Stimulated activated CD4-positive, alpha-beta T cell treated with anti-CD3 and anti-CD28 coated beads, Interleukin-15, amount 100 ng/mL, for 48 hours (primary cell): ENCODE measurements around the gene AMDHD2.

Source experiments
- DNase-seq, 2 donors: peaks; one replicate each; pipeline ENCODE4 v3.0.0-alpha.2; 2020; ENCODE audit warnings: low read depth in 2 of 2

The AMDHD2 gene

DNA sequence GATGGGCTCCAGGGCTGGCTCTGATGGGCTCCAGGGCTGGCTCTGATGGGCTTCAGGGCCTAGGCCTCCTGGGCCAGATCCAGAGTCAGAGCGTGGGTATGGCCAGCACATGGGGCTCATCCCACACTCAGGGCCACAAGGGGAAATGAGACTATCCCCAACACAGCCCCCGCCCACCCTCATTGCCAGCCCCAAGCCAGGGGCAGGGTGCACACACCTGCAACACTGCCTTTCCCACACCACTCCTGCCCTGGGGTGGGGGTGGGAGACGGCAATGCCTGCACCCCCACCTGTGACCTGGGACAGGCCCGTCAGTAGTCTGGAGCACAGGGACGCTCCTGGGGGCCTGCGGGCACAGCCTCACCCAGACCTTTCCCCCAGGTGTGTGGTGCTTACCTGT lies 20.7 kb upstream of the AMDHD2 start:
- no peak for DNase-seq

GRCh38 chr16:2499890-2500429 lies 20.2 kb upstream of the AMDHD2 start:
- no peak for DNase-seq

DNA sequence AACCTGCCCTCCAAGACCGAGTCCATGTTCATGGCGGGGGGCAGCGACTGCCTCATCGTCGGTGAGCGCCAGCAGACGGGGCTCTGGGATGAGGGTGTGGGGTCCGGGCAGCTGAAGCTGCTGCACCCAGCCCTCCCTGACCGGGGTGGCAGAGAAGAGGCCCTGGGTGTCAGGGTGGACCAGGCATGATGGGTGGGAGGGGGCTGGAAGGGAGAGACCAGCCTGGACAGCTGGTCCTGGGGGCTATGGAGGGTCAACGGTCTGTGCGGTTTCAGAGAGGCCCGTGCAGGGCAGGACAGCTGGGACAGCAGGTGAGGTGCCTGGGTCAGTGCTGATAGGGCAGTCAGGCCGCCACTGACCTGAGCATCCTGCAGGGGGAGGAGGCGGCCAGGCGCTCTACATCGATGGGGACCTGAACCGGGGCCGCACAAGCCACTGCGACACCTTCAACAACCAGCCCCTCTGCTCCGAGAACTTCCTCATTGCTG lies 19.7 kb upstream of the AMDHD2 start:
- no peak for DNase-seq

GRCh38 chr16:2500918-2501750 lies 19.0 kb upstream of the AMDHD2 start:
- DNase-seq = peak; percentile 51 to 68

GRCh38 chr16:2501946-2502895 lies 17.9 kb upstream of the AMDHD2 start:
- DNase-seq = no peak

DNA sequence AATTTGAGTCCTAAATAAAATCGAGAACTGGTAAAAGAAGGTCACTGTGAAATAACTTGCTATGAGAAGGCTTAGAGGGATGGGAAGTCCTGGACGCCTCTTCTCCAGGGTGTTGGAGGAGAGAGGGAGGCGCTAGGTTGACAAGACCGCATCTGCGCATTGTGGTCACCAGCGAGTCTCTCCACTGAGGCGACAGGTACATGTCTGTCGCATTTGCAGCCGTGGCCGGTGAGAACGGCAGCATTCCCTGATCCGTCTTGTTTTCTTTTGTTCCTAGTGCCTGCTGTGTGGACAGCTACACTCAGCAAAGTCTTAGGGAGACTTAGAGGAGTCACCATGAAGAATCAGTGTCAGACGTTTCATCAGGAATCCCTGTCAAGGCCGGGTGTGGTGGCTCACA lies 14.5 kb upstream of the AMDHD2 start:
- DNase-seq = no peak

DNA sequence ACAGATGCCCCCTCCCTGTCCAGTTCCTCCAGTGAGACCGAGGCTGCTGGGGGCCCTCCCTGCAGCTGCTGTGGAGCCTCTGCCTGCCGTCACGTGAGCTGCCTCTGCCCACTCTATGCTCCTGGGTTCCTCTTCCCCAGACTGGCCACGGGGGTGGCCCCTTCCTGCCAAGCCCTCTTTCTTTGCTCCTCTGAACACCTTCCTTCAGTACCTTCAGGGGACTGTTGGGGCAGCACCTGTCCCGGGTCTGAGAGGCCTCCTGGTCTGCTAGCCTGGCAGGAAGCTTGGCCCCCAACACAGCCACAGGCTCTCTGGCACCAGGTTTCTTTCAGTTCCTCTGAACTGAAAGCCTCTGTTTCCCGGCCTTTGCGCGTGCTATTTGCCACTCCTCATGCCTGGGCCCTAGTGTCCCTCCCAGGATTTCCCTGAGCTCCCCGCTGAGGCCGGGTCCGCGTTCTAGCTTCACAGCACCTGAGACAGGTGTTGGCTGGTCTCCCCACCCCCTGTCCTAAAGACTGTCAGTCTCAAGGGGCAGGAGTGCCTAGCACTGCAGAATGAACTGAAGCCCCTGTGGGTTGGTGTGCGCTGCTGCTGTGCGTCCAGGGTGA lies 13.0 kb upstream of the AMDHD2 start:
- DNase-seq = no peak

GRCh38 chr16:2507665-2508064 lies 12.5 kb upstream of the AMDHD2 start:
- DNase-seq = no peak

DNA sequence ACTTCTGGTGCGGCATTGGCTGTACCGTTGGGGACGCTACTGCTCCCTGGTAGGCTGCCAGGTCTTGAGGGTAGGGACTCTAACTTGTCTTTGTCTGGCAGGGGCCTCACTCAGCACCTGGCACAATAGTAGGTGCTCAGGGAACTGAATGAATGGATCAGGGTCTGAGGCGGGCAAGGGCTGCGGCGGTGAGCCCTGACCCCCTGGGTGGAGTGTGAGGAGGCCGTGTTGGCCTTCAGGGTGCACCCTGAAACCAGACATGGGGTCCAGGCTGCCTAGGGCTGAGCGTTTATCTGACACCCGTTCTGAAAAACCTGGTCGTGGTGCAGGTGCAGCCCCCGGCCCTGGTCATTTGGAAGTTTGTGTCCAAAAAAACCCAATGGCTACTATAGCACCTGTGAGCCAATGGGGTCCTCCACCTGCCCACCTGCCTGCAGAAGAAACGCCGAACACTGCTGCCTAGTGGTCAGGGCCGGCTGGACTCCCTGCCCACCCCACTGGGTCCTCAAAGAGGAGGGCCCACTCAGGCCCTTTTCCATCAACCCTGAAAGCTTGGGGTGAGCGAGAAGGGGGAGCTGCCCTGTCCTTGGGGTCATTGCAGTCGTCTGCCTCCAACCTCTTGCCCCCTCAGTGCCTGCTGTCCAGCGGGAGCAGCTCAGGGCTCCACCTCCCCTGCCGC lies 11.3 kb upstream of the AMDHD2 start:
- DNase-seq = no peak

DNA sequence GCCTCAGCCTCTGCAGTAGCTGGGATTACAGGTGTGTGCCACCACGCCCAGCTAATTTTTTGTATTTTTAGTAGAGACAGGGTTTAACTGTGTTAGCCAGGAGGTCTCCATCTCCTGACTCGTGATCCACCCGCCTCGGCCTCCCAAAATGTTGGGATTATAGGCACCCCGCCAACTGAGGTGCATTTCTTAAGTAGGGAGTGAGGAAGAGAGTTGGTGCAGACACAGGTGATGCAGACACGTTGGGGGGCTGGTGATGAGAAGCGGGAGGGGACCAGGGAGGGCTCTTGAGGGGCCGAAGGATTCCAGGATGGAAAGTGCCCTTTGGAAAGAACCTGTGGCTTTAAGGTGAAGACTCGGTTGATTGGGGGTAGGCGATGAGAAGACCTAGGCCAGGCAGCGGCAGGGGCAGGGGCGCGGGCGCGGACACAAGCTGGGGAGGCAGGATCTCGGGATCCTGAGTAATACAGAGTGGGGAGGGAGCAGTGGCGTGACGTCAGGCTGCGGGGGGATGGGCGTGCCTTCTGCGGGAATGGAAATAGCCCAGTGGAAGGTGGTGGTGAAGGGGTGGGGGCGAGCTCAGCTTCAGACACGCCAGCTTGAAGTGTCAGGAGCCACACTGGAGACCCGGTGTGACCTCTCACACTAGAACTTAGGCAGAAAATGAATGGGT lies 8.9 kb upstream of the AMDHD2 start:
- no peak for DNase-seq

DNA sequence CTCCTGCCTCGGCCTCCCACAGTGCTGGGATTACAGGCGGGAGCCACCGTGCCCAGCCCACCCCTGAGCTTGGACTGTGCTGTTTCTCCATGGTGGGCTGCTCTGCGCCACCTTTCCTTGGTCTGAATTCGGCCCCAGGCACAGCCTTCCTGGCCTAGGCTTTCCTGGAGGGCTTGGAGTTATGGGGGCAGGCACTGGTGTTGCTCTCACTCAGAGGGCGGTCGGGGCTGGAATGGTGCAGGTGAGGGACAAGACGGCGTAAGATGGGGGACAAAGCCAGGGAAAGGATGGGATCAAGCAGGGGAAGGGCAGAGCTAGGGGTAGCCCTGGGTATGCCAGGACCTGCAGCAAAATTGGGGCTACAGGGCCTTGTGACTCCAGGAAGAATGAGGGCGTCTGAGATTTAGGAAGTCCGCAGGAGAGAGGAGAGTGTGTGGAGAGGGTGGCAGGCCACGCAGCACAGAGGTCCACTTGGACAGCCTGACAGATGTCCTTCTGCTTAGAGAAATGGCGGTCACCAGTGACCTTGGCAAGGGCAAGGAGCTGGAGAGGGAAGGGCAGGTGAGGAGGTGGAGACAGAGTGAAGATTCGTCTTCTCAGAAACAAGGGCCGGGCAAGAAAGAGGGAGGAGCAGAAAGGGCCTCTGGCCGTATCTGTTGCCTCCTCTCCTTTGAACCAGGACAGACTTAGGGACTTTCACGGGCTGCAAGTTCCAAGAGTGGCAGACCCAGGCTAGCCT lies 8.0 kb upstream of the AMDHD2 start:
- no peak for DNase-seq

- no peak for DNase-seq
These were observed 7.3 kb upstream of the AMDHD2 start for GRCh38 chr16:2512735-2513404.

- DNase-seq = peak; percentile 80 to 85
These were observed 6.5 kb upstream of the AMDHD2 start, which contains the start of gene ATP6V0C for GRCh38 chr16:2513405-2514332. Gene ATP6V0C (plus strand): TSS chr16:2513952. CDS start chr16:2514104, 152 bp downstream.

DNA sequence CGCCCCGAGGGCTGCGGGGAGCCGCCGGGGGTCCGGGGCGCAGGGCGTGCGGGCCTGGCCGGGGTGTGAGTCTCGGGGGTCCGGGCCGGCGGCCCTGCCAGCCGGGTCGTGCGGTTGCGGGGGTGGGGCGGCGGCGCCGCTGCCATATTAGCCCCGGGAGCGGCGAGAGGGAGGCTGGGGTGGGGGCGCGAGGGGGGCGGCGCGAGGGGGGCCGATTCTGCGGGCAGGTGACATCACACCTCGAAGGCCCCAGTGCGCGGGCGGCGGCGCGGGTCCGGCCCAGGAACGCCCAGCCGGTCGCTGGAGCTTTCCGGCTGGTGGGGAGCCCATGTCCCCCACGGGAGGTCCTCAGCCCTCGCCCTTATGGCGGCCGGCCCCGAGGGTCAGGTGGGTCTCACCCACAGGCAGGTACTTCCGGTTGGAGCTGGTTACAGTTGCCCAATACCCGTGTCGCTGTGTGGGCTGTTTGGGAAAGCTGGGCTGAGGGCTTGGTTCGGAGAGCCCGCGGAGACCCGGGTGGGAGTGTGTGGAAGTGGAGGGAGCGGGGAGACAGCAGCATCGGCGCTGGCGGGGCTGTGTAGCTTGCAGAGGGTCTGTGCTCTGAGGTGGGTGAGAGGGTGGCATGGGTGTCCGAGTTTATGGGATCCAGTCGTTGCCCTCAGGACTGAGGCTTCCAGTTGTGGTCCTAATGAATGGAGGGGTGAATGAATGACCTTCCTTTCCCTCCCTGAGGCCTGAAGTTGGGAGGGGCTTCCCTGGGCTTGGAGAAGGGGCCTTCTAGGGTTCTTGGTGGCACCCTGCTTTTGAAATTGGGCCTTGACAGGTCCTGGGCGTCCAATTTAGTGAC lies 5.6 kb upstream of the AMDHD2 start:
- DNase-seq = no peak

DNA sequence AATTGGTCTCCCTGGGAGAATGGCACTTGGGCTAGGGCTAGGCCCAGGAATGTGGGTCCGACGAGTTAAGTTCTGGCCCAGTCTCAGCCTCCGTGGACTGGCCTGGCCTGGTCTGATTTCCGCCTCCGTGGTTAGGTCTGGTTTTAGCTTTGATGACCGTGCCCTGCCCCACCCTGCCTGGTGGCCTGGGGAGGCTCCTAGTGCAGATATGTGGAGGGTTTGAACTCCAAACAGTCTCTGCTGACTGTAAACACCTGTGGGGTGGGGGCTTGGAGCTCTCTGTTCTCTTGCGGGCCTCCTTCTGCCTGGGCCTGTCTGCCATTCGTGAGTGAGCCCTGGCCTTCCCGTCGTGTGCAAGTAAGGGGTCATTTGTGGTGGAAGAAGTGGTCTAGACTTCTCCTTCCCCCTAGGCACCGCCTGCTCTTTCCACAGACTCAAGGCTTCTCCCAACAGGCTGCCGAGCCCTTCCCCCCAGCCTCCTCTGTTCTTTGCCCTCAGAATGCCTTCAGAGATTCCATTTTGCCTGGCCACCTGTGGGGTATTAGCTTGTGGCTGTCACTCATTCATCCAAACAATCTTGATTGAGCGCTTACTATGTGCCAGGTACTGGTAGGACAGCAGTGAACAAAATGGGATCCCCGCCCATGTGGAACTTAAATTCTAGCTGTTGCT lies 4.9 kb upstream of the AMDHD2 start:
- DNase-seq = no peak

- DNase-seq = no peak
These were observed 3.6 kb upstream of the AMDHD2 start for GRCh38 chr16:2516391-2517240.
